GM10847 (cell line): ENCODE data around the gene FBXL7.

Experiments
- POLR2A ChIP-seq: IDR thresholded peaks from 2 replicates; pipeline ENCODE4 v1.6.1; 2011; ENCODE audit not compliant: insufficient read length; ENCODE audit errors: extremely low read depth

FBXL7 gene

GRCh38 chr5:15691521-15691920, 191.5 kb downstream of the FBXL7 start:
- TF ChIP-seq POLR2A = no peak

- no peak for TF ChIP-seq POLR2A
Observed at GRCh38 chr5:15692706-15693381, 192.9 kb downstream of the FBXL7 start.

GRCh38 chr5:15693382-15693728, 193.4 kb downstream of the FBXL7 start:
- no peak for TF ChIP-seq POLR2A

- no peak for TF ChIP-seq POLR2A
Observed at GRCh38 chr5:15693933-15694332, 194.0 kb downstream of the FBXL7 start.

GRCh38 chr5:15694696-15695214, 194.8 kb downstream of the FBXL7 start:
- no peak for TF ChIP-seq POLR2A

- TF ChIP-seq POLR2A = no peak
Observed at GRCh38 chr5:15695215-15695731, 195.3 kb downstream of the FBXL7 start.

GRCh38 chr5:15700373-15700772, 200.4 kb downstream of the FBXL7 start:
- TF ChIP-seq POLR2A = no peak

GRCh38 chr5:15702102-15702501, 202.1 kb downstream of the FBXL7 start:
- no peak for TF ChIP-seq POLR2A

GRCh38 chr5:15703901-15704300, 203.9 kb downstream of the FBXL7 start:
- TF ChIP-seq POLR2A = no peak

- no peak for TF ChIP-seq POLR2A
Observed at GRCh38 chr5:15704397-15704947, 204.5 kb downstream of the FBXL7 start.

- TF ChIP-seq POLR2A = no peak
Observed at GRCh38 chr5:15707631-15708030, 207.7 kb downstream of the FBXL7 start.

GRCh38 chr5:15711892-15712291, 211.9 kb downstream of the FBXL7 start:
- no peak for TF ChIP-seq POLR2A

GRCh38 chr5:15715535-15715934, 215.6 kb downstream of the FBXL7 start:
- TF ChIP-seq POLR2A = no peak

GRCh38 chr5:15715967-15716366, 216.0 kb downstream of the FBXL7 start:
- TF ChIP-seq POLR2A = no peak

GRCh38 chr5:15717001-15717400, 217.0 kb downstream of the FBXL7 start:
- TF ChIP-seq POLR2A = no peak

GRCh38 chr5:15718421-15719179, 218.6 kb downstream of the FBXL7 start:
- no peak for TF ChIP-seq POLR2A
